ENCODE results near the gene SLC49A4.

SLC49A4 gene

DNA sequence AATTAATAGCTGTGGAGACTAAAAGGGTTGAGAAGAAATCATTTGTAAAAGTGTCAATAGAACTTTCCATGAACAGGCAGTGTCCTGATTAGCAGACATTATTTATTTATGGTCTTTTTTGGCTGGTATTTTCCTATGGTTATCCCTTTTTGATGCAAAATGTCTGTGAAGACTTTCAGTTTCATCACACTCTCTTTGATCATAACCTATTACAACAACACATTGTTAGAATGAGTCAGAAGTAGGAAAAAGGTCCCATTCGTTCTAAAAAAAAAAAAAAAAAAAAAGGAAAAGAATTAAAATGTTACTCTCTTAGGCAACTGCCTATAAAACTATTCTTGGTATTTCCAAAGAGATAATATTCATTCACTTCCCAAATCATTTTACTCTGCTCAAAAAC, 62.1 kb downstream of the SLC49A4 start:
- H3K4me3 ChIP-seq (ENCODE audit: low read length), result no peak overlapping the region
- DNase-seq (ENCODE audit: low read depth), result peak; percentile 41
- TF ChIP-seq, protein P1, sequence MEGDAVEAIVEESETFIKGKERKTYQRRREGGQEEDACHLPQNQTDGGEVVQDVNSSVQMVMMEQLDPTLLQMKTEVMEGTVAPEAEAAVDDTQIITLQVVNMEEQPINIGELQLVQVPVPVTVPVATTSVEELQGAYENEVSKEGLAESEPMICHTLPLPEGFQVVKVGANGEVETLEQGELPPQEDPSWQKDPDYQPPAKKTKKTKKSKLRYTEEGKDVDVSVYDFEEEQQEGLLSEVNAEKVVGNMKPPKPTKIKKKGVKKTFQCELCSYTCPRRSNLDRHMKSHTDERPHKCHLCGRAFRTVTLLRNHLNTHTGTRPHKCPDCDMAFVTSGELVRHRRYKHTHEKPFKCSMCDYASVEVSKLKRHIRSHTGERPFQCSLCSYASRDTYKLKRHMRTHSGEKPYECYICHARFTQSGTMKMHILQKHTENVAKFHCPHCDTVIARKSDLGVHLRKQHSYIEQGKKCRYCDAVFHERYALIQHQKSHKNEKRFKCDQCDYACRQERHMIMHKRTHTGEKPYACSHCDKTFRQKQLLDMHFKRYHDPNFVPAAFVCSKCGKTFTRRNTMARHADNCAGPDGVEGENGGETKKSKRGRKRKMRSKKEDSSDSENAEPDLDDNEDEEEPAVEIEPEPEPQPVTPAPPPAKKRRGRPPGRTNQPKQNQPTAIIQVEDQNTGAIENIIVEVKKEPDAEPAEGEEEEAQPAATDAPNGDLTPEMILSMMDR (IDR thresholded peaks at IDR 0.05; ENCODE audit: insufficient read depth, low read depth, low read length, missing control alignments), result no peak

DNA sequence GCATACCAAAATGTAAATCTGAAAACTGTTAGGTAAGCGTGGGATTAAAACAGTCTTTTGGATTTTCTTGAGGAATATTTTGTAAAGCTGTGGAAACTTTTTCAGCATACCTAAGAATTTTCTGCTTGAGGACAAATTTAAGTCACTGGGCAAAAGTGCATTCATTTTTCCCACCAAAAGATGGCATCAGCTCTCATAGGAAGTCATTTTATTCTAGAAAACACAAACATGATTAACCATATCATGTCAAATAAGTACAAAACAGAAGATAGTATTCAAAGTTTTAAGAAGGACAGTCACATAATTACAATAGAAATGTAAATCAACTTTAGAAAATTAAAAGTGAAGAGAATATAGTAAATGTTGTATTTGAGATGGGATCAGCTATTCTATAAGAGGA, 63.5 kb downstream of the SLC49A4 start:
- TF ChIP-seq, protein P1 (IDR thresholded peaks at IDR 0.05; ENCODE audit: insufficient read depth, low read depth, low read length, missing control alignments), result peak; percentile 49
- DNase-seq (ENCODE audit: low read depth), result peak; percentile 55
- no peak overlapping the region for H3K4me3 ChIP-seq (ENCODE audit: low read length)

DNA sequence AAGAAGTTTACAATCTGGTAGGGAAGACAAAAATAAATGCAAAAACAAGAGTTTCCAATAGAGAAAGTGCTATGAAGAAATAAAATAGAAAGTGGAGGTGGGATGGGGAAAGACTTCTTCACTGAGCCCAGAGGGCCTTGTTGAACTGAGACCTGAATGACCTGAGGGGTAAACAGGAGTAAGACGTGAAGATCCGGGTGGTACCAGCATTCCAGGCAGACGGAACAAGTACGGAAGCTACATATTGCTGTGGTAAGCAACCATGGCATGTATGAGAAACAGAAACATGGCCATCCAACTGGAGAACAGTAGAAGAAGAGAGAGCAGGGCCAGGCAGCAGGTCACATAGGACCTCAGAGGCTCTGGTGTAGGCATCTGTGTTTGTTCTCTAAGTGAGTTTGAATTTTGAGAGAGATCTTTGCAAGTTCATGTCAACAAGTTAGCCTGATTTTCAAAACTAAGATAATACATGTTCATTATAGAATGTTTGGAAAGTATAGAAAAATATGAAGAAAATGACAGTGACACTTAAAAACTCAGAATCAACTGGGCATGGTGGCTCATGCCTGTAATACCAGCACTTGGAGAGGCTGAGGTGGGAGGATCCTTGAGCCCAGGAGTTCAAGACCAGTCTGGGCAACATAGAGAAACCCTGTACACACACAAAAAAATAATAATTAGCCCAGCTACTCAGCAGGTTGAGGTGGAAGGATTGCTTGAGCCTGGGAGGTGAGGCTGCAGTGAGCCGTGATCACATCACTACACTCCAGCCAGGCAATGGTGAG, 64.3 kb downstream of the SLC49A4 start:
- TF ChIP-seq, protein P1 (IDR thresholded peaks at IDR 0.05; ENCODE audit: insufficient read depth, low read depth, low read length, missing control alignments), result no peak
- H3K4me3 ChIP-seq (ENCODE audit: low read length), result no peak overlapping the region
- no peak for DNase-seq (ENCODE audit: low read depth)

DNA sequence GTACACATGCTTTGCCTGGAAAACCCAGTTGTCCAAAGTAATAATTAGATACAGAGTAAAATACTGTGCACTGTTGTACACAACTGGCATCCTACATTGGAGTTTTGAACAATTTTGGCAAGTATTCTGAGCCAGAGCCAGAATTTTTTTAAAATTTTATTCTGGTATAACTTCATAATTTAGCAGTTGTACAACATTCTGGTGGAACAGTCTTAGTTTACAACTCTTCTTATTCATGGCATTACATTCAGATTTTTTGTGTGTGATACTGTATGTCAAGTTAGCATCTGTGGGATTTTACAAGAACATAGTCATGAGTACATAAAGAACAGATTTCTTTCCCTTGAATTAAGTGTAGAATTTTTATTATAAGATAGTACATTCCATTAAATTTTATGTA, 67.5 kb downstream of the SLC49A4 start:
- TF ChIP-seq, protein P1 (IDR thresholded peaks at IDR 0.05; ENCODE audit: insufficient read depth, low read depth, low read length, missing control alignments), result no peak
- H3K4me3 ChIP-seq (ENCODE audit: low read length), result no peak overlapping the region
- no peak for DNase-seq (ENCODE audit: low read depth)

DNA sequence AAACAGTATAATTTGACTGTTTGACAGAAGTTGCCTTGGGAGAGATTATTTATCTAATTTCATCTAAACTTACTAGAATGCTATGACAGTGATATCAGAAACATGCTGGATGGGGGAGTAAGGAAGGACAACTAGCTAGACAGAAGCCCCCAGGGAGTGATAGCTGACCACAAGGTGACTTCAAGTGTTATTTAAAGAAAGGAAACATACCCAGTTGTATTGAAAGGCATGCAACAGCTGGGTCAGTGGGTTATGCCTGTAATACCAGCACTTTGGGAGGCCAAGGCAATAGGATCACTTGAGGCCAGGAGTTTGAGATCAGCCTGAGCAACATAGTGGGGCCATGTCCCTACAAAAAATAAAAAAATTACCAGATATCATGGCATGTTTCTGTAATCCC, 69.6 kb downstream of the SLC49A4 start:
- DNase-seq (ENCODE audit: low read depth), result no peak
- no peak overlapping the region for H3K4me3 ChIP-seq (ENCODE audit: low read length)
- TF ChIP-seq, protein P1 (IDR thresholded peaks at IDR 0.05; ENCODE audit: insufficient read depth, low read depth, low read length, missing control alignments), result no peak

DNA sequence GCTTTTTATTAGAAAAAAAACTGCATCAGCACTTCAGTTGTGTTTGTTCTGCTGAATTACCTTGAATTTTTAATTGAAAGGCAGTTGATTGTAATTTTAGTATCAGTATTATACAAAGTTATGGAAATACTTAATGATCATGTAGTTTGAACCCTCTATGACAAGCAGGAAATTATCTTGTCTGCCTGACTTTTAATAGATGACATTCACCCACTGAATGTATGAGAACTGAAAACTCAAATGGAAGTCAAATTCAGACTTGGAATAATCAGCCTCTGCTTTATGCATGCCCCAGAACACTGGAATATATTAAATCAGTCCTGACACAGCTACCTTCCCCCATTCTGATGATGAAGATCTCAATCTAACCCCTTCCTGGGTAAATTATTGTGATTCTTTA, 73.5 kb downstream of the SLC49A4 start:
- H3K4me3 ChIP-seq (ENCODE audit: low read length), result no peak overlapping the region
- TF ChIP-seq, protein P1 (IDR thresholded peaks at IDR 0.05; ENCODE audit: insufficient read depth, low read depth, low read length, missing control alignments), result no peak
- DNase-seq (ENCODE audit: low read depth), result no peak
